Kidney (tissue), 14 donors: ENCODE results near the gene FOXA3. TPM values are rescaled to one million over a fixed set of nuclear protein-coding genes. Genes with fewer than 3 reads are reported as not detected.

Experiments
- DNase-seq, 5 donors: peaks; one replicate each; pipeline ENCODE4 v3.0.0-alpha.2; 2013 to 2020
- FAIRE-seq: peaks from 2 replicates; lab custom pipeline; 2012; peaks lifted over from hg19 to GRCh38; lab: Jason Lieb, UNC
- H3K27ac ChIP-seq, 2 donors: one replicate each; pipeline ENCODE4 v1.7.0; 2013; ENCODE audit warnings: low read depth in 2 of 2, low read length in 2 of 2, inconsistent platforms in 1 of 2
- H3K27me3 ChIP-seq: one replicate; pipeline ENCODE4 v1.7.1; 2013; ENCODE audit warnings: low read length, inconsistent platforms; ENCODE audit not compliant: control insufficient read depth, insufficient read depth
- H3K36me3 ChIP-seq, 3 donors: one replicate each; pipeline versions ENCODE4 v1.7.0 to v1.7.1; 2013; ENCODE audit warnings: low read length in 3 of 3, control low read depth in 1 of 3, inconsistent platforms in 1 of 3; ENCODE audit not compliant: insufficient read depth in 3 of 3, control insufficient read depth in 2 of 3
- H3K4me1 ChIP-seq, 3 donors: one replicate each; pipeline versions ENCODE4 v1.7.0 to v1.7.1; 2013; ENCODE audit warnings: low read length in 3 of 3, inconsistent platforms in 1 of 3, low read depth in 1 of 3; ENCODE audit not compliant: control insufficient read depth in 2 of 3, insufficient read depth in 2 of 3
- H3K4me3 ChIP-seq, 3 donors: one replicate each; pipeline versions ENCODE4 v1.7.0 to v1.8.1; 2013; ENCODE audit warnings: low read length in 3 of 3, control low read depth in 1 of 3, inconsistent platforms in 1 of 3
- H3K9ac ChIP-seq, 3 donors: one replicate each; pipeline versions ENCODE4 v1.7.0 to v1.7.1; 2013; ENCODE audit warnings: low read length in 3 of 3, control low read depth in 1 of 3, inconsistent platforms in 1 of 3
- H3K9me3 ChIP-seq, 3 donors: one replicate each; pipeline versions ENCODE4 v1.7.0 to v1.7.1; 2013; ENCODE audit warnings: low read length in 3 of 3, control low read depth in 1 of 3, inconsistent platforms in 1 of 3; ENCODE audit not compliant: control insufficient read depth in 2 of 3, insufficient read depth in 1 of 3
- CTCF ChIP-seq: IDR thresholded peaks from 3 replicates; pipeline ENCODE4 v1.5.1; 2012; ENCODE audit warnings: mild to moderate bottlenecking, moderate library complexity, borderline replicate concordance; ENCODE audit not compliant: insufficient read depth; ENCODE audit errors: extremely low read depth
- intact Hi-C: fragments of 100-400 bp; cut with DNase I; formaldehyde crosslinking; loops from one replicate; pipeline ENCODE4 v1.11.1; 2022
- polyA plus RNA-seq: library from polyadenylated mRNA; stranded (reverse); fragments of 350-450 nt; fragmentation: Illumina TruSeq; extraction: RNeasy Lipid Tissue Mini Kit (QIAGEN cat#74804); gene quantifications from one replicate; pipeline ENCODE4 v1.2.3, GENCODE V29; 2014; ENCODE audit warnings: low read depth, low replicate concordance; ENCODE audit not compliant: insufficient read depth
- total RNA-seq: library from RNA; stranded (reverse); fragmentation: NEBNext Ultra II Directional; extraction: Animal tissue kit (Norgen Biotek cat#: 25700); gene quantifications from one replicate; pipeline ENCODE4 v1.2.1, GENCODE V29; 2021
- donor health status: control.
- donor health status: control.
- donor health status: control.
- donor health status: control.
- donor health status: control.
- donor health status: DM: yes; HTN: yes; CAD: no.
- donor health status: Normal renal cell carcinoma (clear cell type).

FOXA3 gene
- total and polyA plus RNA-seq, 2 donors from 2014 or later, result 1.8 to 3.7 TPM

GRCh38 chr19:45826934-45827333, 37.2 kb upstream of the FOXA3 start:
- intact Hi-C loops, result no loop called here
- no peak for DNase-seq
- H3K36me3 ChIP-seq, result peaks cover 0 to 47% (median 37%) of the 10 kb centered on the region in 3 donors
- no peaks in the 10 kb centered on the region for H3K27me3 ChIP-seq
- FAIRE-seq, result no peak
- H3K9ac ChIP-seq, result no peak overlapping the region
- no peak overlapping the region for H3K4me3 ChIP-seq
- TF ChIP-seq CTCF, result no peak
- no peaks in the 10 kb centered on the region for H3K9me3 ChIP-seq
- no peaks in the 10 kb centered on the region for H3K4me1 ChIP-seq
- H3K27ac ChIP-seq, result no peak overlapping the region

- FAIRE-seq (no peak), DNase-seq (no peak)
- Histone ChIP-seq H3K36me3 (peaks cover 2 to 52% (median 37%) of the 10 kb centered on the region in 3 donors), H3K9me3 (no peaks in the 10 kb centered on the region), H3K27me3 (no peaks in the 10 kb centered on the region), H3K27ac (no peak overlapping the region), H3K9ac (no peak overlapping the region), H3K4me1 (no peaks in the 10 kb centered on the region), H3K4me3 (no peak overlapping the region)
- intact Hi-C loops, result no loop called here
- no peak for TF ChIP-seq CTCF
These were observed 36.5 kb upstream of the FOXA3 start for GRCh38 chr19:45827459-45828093.

GRCh38 chr19:45828523-45828922, 35.6 kb upstream of the FOXA3 start:
- Histone ChIP-seq H3K27me3 (no peaks in the 10 kb centered on the region), H3K9me3 (no peaks in the 10 kb centered on the region), H3K36me3 (peaks cover 2 to 52% (median 35%) of the 10 kb centered on the region in 3 donors), H3K4me1 (no peaks in the 10 kb centered on the region), H3K27ac (no peak overlapping the region), H3K9ac (no peak overlapping the region), H3K4me3 (no peak overlapping the region)
- intact Hi-C loops, result no loop called here
- TF ChIP-seq CTCF, result no peak
- DNase-seq, result no peak
- FAIRE-seq, result no peak
